Stimulated activated CD4-positive, alpha-beta T cell treated with anti-CD3 and anti-CD28 coated beads, Interleukin-1b, Interleukin-23, amount 100 ng/mL, for 4 hours (primary cell): Measurements from ENCODE around the gene NADSYN1.
"Not testable (repeated sequence)": the region's sequence is repeated elsewhere in the genome, so short reads cannot be mapped to it uniquely, and the experiment has no call there.

Source experiments
- DNase-seq, 2 donors: peaks; one replicate each; pipeline ENCODE4 v3.0.0-alpha.2; 2020; ENCODE audit warnings: low read depth in 2 of 2

NADSYN1 gene

GRCh38 chr11:71526796-71527575 is 74.0 kb downstream of the NADSYN1 start, which contains the start of gene KRTAP5-7:
Gene KRTAP5-7, plus strand, starts transcription at chr11:71527267. Its CDS starts 34 bp downstream, at chr11:71527301.
- not testable (repeated sequence) for DNase-seq

- no peak for DNase-seq
Measured at GRCh38 chr11:71527576-71528210, 74.7 kb downstream of the NADSYN1 start.

- DNase-seq: no peak
Measured at GRCh38 chr11:71530602-71531001, 77.6 kb downstream of the NADSYN1 start.

- no peak for DNase-seq
Measured at GRCh38 chr11:71532036-71532610, 79.1 kb downstream of the NADSYN1 start.

GRCh38 chr11:71534711-71535608 is 82.0 kb downstream of the NADSYN1 start:
- DNase-seq: not testable (repeated sequence)

GRCh38 chr11:71535825-71536224 is 82.8 kb downstream of the NADSYN1 start:
- DNase-seq: no peak

- no peak for DNase-seq
Measured at GRCh38 chr11:71537537-71537936, 84.5 kb downstream of the NADSYN1 start.

GRCh38 chr11:71537977-71538665 is 85.1 kb downstream of the NADSYN1 start, which contains the start of gene KRTAP5-8:
Gene KRTAP5-8, plus strand, starts transcription at chr11:71538025. Its CDS starts 31 bp downstream, at chr11:71538056.
- not testable (repeated sequence) for DNase-seq

GRCh38 chr11:71538666-71538990 is 85.6 kb downstream of the NADSYN1 start:
- no peak for DNase-seq

- no peak for DNase-seq
Measured at GRCh38 chr11:71539017-71539416, 86.0 kb downstream of the NADSYN1 start.

GRCh38 chr11:71539971-71540370 is 87.0 kb downstream of the NADSYN1 start:
- not testable (repeated sequence) for DNase-seq

- not testable (repeated sequence) for DNase-seq
Measured at GRCh38 chr11:71540521-71541304, 87.7 kb downstream of the NADSYN1 start.

- no peak for DNase-seq
Measured at GRCh38 chr11:71542382-71542781, 89.4 kb downstream of the NADSYN1 start.

- DNase-seq: no peak
Measured at GRCh38 chr11:71542879-71543777, 90.1 kb downstream of the NADSYN1 start.

- DNase-seq: no peak
Measured at GRCh38 chr11:71543866-71544265, 90.9 kb downstream of the NADSYN1 start.

GRCh38 chr11:71544525-71545214 is 91.7 kb downstream of the NADSYN1 start:
- DNase-seq: no peak

GRCh38 chr11:71545405-71545966 is 92.5 kb downstream of the NADSYN1 start:
- DNase-seq: no peak

- no peak for DNase-seq
Measured at GRCh38 chr11:71548120-71548519, 95.1 kb downstream of the NADSYN1 start, which contains the start of gene KRTAP5-9. Gene KRTAP5-9, plus strand, starts transcription at chr11:71548420. Its CDS starts 238 bp downstream, at chr11:71548658.
